ENCODE measurements around the gene MYOM1.

GRCh38 chr18:3162181-3162580, 57.6 kb downstream of the MYOM1 start:
- TF ChIP-seq, protein P1, sequence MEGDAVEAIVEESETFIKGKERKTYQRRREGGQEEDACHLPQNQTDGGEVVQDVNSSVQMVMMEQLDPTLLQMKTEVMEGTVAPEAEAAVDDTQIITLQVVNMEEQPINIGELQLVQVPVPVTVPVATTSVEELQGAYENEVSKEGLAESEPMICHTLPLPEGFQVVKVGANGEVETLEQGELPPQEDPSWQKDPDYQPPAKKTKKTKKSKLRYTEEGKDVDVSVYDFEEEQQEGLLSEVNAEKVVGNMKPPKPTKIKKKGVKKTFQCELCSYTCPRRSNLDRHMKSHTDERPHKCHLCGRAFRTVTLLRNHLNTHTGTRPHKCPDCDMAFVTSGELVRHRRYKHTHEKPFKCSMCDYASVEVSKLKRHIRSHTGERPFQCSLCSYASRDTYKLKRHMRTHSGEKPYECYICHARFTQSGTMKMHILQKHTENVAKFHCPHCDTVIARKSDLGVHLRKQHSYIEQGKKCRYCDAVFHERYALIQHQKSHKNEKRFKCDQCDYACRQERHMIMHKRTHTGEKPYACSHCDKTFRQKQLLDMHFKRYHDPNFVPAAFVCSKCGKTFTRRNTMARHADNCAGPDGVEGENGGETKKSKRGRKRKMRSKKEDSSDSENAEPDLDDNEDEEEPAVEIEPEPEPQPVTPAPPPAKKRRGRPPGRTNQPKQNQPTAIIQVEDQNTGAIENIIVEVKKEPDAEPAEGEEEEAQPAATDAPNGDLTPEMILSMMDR (IDR thresholded peaks at IDR 0.05; ENCODE audit: insufficient read depth, low read depth, low read length) = no peak
- no peak for TF ChIP-seq EZH2 (IDR thresholded peaks at IDR 0.05; ENCODE audit: insufficient read depth, low read length)

Measured in astrocyte (in vitro differentiated cells and primary cell).